GM08714 (cell line): Measurements from ENCODE around the gene GDE1.

Source experiments
- H3K4me3 ChIP-seq: fragments of 200-500 bp; sonication (Bioruptor generic); 2 replicates; pipeline ENCODE4 v1.5.1; 2014; ENCODE audit warnings: mild to moderate bottlenecking, low read length, inconsistent platforms
- ZNF274 ChIP-seq: IDR thresholded peaks from 2 replicates; pipeline ENCODE4 v1.6.1; 2012; ENCODE audit warnings: mild to moderate bottlenecking, low read depth, low read length

The GDE1 gene

GRCh38 chr16:19515757-19516156 lies 6.1 kb downstream of the GDE1 start:
- no peak for TF ChIP-seq ZNF274

GRCh38 chr16:19513377-19514053 lies 8.4 kb downstream of the GDE1 start:
- no peak for TF ChIP-seq ZNF274
- no peak overlapping the region for H3K4me3 ChIP-seq

More at GRCh38 chr16:19515757-19516156, 6.1 kb downstream of the GDE1 start:
- H3K4me3 ChIP-seq: no peak overlapping the region

- no peak overlapping the region for H3K4me3 ChIP-seq
- TF ChIP-seq ZNF274: no peak
Observed at GRCh38 chr16:19512297-19512696, 9.6 kb downstream of the GDE1 start.

- no peak for TF ChIP-seq ZNF274
- H3K4me3 ChIP-seq: no peak overlapping the region
Observed at GRCh38 chr16:19507867-19508266, 14.0 kb downstream of the GDE1 start.

GRCh38 chr16:19506965-19507364 lies 14.9 kb downstream of the GDE1 start:
- no peak for TF ChIP-seq ZNF274
- H3K4me3 ChIP-seq: no peak overlapping the region

- TF ChIP-seq ZNF274: no peak
- H3K4me3 ChIP-seq: no peak overlapping the region
Observed at GRCh38 chr16:19505600-19506303, 16.1 kb downstream of the GDE1 start.

- H3K4me3 ChIP-seq: no peak overlapping the region
- no peak for TF ChIP-seq ZNF274
Observed at GRCh38 chr16:19503461-19504075, 18.3 kb downstream of the GDE1 start.

GRCh38 chr16:19502395-19503131 lies 19.3 kb downstream of the GDE1 start:
- no peak for TF ChIP-seq ZNF274
- H3K4me3 ChIP-seq: no peak overlapping the region

GRCh38 chr16:19499481-19499880 lies 22.4 kb downstream of the GDE1 start:
- H3K4me3 ChIP-seq: no peak overlapping the region
- no peak for TF ChIP-seq ZNF274

- no peak for TF ChIP-seq ZNF274
- no peak overlapping the region for H3K4me3 ChIP-seq
Observed at GRCh38 chr16:19499006-19499405, 22.9 kb downstream of the GDE1 start.

- H3K4me3 ChIP-seq: no peak overlapping the region
- TF ChIP-seq ZNF274: no peak
Observed at GRCh38 chr16:19497176-19497575, 24.7 kb downstream of the GDE1 start.

GRCh38 chr16:19490619-19491018 lies 31.3 kb downstream of the GDE1 start:
- no peak for TF ChIP-seq ZNF274
- H3K4me3 ChIP-seq: no peak overlapping the region

- no peak for TF ChIP-seq ZNF274
- H3K4me3 ChIP-seq: no peak overlapping the region
Observed at GRCh38 chr16:19488213-19488640, 33.7 kb downstream of the GDE1 start.

GRCh38 chr16:19486750-19487325 lies 35.1 kb downstream of the GDE1 start:
- H3K4me3 ChIP-seq: no peak overlapping the region
- no peak for TF ChIP-seq ZNF274

- no peak overlapping the region for H3K4me3 ChIP-seq
- no peak for TF ChIP-seq ZNF274
Observed at GRCh38 chr16:19486051-19486450, 35.8 kb downstream of the GDE1 start.
